HG02610 (cell line): ENCODE measurements around the gene KCNMA1.

ENCODE experiments used
- ATAC-seq: cut with Tn5 transposase; IDR thresholded peaks from one replicate; pipeline ENCODE4 v1.9.1; 2021; ENCODE audit warnings: mild to moderate bottlenecking, moderate library complexity; ENCODE audit not compliant: unreplicated experiment

KCNMA1 gene

DNA sequence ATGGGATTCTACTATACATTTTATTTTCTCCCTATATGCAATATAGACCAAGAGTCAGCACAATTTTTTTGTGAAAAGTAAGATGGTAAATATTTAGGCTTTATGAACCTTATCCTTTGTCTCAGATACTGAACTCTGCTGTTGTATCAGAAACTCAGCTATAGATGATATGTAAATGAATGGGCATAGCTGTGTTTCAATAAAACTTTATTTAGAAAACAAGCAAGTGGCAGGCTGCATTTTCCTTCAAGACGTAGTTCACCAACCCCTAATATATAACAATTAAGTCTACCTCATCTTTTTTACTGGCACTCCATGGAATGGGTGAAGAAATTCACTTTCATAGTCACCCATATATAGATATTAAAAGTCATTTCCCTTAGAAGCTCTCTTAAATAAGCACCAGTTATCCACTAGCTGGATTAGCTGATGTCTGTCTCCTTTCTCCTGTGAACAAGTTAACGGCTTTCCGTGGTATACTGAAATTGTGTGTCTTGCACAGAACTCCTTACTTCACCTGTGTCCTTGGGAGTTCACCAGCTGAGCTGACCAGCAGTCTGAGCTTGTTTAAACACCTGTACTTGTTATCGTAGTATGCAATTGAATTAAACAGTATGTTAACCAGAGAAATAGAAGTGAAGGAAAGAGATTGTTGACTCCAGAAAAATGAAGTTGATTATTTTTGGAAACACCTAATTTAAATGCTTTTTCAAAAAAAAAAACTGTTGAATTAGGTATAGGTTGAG, 770.6 kb downstream of the KCNMA1 start:
- ATAC-seq: no peak

GRCh38 chr10:76864922-76865321, 772.7 kb downstream of the KCNMA1 start:
- no peak for ATAC-seq

GRCh38 chr10:76858721-76859120, 778.9 kb downstream of the KCNMA1 start:
- ATAC-seq: no peak

- ATAC-seq: no peak
Observed at GRCh38 chr10:76840802-76841201, 796.8 kb downstream of the KCNMA1 start.

DNA sequence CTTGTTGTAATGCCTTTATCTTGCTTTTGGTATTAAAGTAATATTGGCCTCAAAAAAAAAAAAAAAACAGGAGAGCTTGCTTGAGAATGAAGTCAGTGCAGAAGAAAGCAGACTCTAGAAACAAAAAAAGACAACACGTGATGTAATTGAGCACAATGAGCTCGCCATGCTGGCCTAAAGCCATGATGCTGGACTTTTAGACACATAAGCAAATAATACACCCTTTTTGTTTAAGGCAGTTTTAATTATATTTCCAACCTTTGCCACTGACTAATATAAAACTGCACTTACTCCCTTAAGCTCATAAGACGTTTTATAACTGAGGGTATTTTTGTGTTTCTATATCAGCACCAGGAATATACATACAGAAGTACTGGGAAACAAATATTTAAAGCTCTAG, 798.3 kb downstream of the KCNMA1 start:
- ATAC-seq: no peak

GRCh38 chr10:76830218-76830617, 807.4 kb downstream of the KCNMA1 start:
- no peak for ATAC-seq

GRCh38 chr10:76829724-76830123, 807.9 kb downstream of the KCNMA1 start:
- ATAC-seq: no peak
